Kidney (tissue), 14 donors: Measurements from ENCODE around the gene FBLN2. TPM values are rescaled to one million over a fixed set of nuclear protein-coding genes. Genes with fewer than 3 reads are reported as not detected.

ENCODE experiments used
- DNase-seq, 5 donors: peaks; one replicate each; pipeline ENCODE4 v3.0.0-alpha.2; 2013 to 2020
- FAIRE-seq: peaks from 2 replicates; lab custom pipeline; 2012; peaks lifted over from hg19 to GRCh38; lab: Jason Lieb, UNC
- H3K27ac ChIP-seq, 2 donors: one replicate each; pipeline ENCODE4 v1.7.0; 2013; ENCODE audit warnings: low read depth in 2 of 2, low read length in 2 of 2, inconsistent platforms in 1 of 2
- H3K27me3 ChIP-seq: one replicate; pipeline ENCODE4 v1.7.1; 2013; ENCODE audit warnings: low read length, inconsistent platforms; ENCODE audit not compliant: control insufficient read depth, insufficient read depth
- H3K36me3 ChIP-seq, 3 donors: one replicate each; pipeline versions ENCODE4 v1.7.0 to v1.7.1; 2013; ENCODE audit warnings: low read length in 3 of 3, control low read depth in 1 of 3, inconsistent platforms in 1 of 3; ENCODE audit not compliant: insufficient read depth in 3 of 3, control insufficient read depth in 2 of 3
- H3K4me1 ChIP-seq, 3 donors: one replicate each; pipeline versions ENCODE4 v1.7.0 to v1.7.1; 2013; ENCODE audit warnings: low read length in 3 of 3, inconsistent platforms in 1 of 3, low read depth in 1 of 3; ENCODE audit not compliant: control insufficient read depth in 2 of 3, insufficient read depth in 2 of 3
- H3K4me3 ChIP-seq, 3 donors: one replicate each; pipeline versions ENCODE4 v1.7.0 to v1.8.1; 2013; ENCODE audit warnings: low read length in 3 of 3, control low read depth in 1 of 3, inconsistent platforms in 1 of 3
- H3K9ac ChIP-seq, 3 donors: one replicate each; pipeline versions ENCODE4 v1.7.0 to v1.7.1; 2013; ENCODE audit warnings: low read length in 3 of 3, control low read depth in 1 of 3, inconsistent platforms in 1 of 3
- H3K9me3 ChIP-seq, 3 donors: one replicate each; pipeline versions ENCODE4 v1.7.0 to v1.7.1; 2013; ENCODE audit warnings: low read length in 3 of 3, control low read depth in 1 of 3, inconsistent platforms in 1 of 3; ENCODE audit not compliant: control insufficient read depth in 2 of 3, insufficient read depth in 1 of 3
- intact Hi-C: fragments of 100-400 bp; cut with DNase I; formaldehyde crosslinking; loops from one replicate; pipeline ENCODE4 v1.11.1; 2022
- polyA plus RNA-seq: library from polyadenylated mRNA; stranded (reverse); fragments of 350-450 nt; fragmentation: Illumina TruSeq; extraction: RNeasy Lipid Tissue Mini Kit (QIAGEN cat#74804); gene quantifications from one replicate; pipeline ENCODE4 v1.2.3, GENCODE V29; 2014; ENCODE audit warnings: low read depth, low replicate concordance; ENCODE audit not compliant: insufficient read depth
- total RNA-seq: library from RNA; stranded (reverse); fragmentation: NEBNext Ultra II Directional; extraction: Animal tissue kit (Norgen Biotek cat#: 25700); gene quantifications from one replicate; pipeline ENCODE4 v1.2.1, GENCODE V29; 2021
- TF ChIP-seq, protein P1 (sequence below): IDR thresholded peaks from 3 replicates; pipeline ENCODE4 v1.5.1; 2012; ENCODE audit warnings: mild to moderate bottlenecking, moderate library complexity, borderline replicate concordance; ENCODE audit not compliant: insufficient read depth; ENCODE audit errors: extremely low read depth
- donor health status: control.
- donor health status: control.
- donor health status: control.
- donor health status: control.
- donor health status: control.
- donor health status: DM: yes; HTN: yes; CAD: no.
- donor health status: Normal renal cell carcinoma (clear cell type).

Gene FBLN2
- total and polyA plus RNA-seq, 2 donors from 2014 or later = 3.2 to 43.4 TPM

DNA sequence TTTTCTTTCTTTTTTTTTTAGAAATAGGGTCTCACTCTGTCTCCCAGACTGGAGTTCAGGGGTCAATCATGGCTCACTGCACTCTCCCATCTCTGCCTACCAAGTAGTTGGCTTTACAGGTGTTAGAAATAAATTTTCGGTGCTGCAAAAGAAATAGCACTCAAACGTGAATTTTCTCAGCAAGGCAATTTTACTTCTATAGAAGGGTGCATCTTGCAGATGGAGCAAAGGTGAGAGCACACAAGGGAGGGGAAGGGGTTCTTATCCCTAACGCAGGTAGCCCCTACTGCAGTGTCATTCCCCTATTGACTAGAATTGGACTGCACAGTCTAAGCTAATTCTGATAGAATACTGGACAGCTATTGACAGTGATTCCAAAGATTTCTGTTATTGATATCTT lies 6.8 kb upstream of the FBLN2 start:
- no peak overlapping the region for H3K27ac ChIP-seq

DNA sequence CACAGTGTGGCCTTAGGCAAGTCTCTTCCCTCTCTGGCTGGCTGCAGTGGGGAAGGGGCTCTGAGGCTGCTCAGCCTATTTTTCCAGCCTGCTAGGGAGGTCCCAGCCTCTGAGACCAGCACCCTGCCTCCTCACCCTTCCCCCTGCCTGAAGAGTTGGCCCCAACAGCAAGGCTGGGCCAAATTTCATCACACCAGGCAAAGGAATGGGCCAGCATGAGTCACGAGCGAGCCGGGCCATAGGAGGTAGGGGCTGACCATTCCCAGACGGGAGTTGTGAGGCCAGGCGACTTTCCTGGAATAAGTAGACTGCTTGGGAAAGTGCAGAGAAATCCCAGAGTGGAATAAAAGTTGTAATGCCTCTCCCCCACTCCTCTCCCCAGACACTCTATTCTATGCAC lies 5.7 kb upstream of the FBLN2 start:
- intact Hi-C loops = no loop called here
- H3K4me1 ChIP-seq = no peaks in the 10 kb centered on the region
- TF ChIP-seq, protein P1, sequence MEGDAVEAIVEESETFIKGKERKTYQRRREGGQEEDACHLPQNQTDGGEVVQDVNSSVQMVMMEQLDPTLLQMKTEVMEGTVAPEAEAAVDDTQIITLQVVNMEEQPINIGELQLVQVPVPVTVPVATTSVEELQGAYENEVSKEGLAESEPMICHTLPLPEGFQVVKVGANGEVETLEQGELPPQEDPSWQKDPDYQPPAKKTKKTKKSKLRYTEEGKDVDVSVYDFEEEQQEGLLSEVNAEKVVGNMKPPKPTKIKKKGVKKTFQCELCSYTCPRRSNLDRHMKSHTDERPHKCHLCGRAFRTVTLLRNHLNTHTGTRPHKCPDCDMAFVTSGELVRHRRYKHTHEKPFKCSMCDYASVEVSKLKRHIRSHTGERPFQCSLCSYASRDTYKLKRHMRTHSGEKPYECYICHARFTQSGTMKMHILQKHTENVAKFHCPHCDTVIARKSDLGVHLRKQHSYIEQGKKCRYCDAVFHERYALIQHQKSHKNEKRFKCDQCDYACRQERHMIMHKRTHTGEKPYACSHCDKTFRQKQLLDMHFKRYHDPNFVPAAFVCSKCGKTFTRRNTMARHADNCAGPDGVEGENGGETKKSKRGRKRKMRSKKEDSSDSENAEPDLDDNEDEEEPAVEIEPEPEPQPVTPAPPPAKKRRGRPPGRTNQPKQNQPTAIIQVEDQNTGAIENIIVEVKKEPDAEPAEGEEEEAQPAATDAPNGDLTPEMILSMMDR = no peak
- H3K27ac ChIP-seq = no peak overlapping the region
- H3K9ac ChIP-seq = no peak overlapping the region
- DNase-seq = peak in 1 of 5 donors; percentile 75
- H3K4me3 ChIP-seq = no peak overlapping the region
- FAIRE-seq = no peak
- no peaks in the 10 kb centered on the region for H3K36me3 ChIP-seq
- H3K9me3 ChIP-seq = peaks cover 0 to 2% (median 0%) of the 10 kb centered on the region in 3 donors
- H3K27me3 ChIP-seq = no peaks in the 10 kb centered on the region

More for the DNA sequence above, 6.8 kb upstream of the FBLN2 start:
- intact Hi-C loops = no loop called here
- FAIRE-seq (no peak), DNase-seq (no peak)
- Histone ChIP-seq H3K4me1 (no peaks in the 10 kb centered on the region), H3K36me3 (no peaks in the 10 kb centered on the region), H3K4me3 (no peak overlapping the region), H3K9me3 (peaks cover 0 to 2% (median 0%) of the 10 kb centered on the region in 3 donors), H3K27me3 (no peaks in the 10 kb centered on the region), H3K9ac (no peak overlapping the region)
- TF ChIP-seq, protein P1 = no peak

DNA sequence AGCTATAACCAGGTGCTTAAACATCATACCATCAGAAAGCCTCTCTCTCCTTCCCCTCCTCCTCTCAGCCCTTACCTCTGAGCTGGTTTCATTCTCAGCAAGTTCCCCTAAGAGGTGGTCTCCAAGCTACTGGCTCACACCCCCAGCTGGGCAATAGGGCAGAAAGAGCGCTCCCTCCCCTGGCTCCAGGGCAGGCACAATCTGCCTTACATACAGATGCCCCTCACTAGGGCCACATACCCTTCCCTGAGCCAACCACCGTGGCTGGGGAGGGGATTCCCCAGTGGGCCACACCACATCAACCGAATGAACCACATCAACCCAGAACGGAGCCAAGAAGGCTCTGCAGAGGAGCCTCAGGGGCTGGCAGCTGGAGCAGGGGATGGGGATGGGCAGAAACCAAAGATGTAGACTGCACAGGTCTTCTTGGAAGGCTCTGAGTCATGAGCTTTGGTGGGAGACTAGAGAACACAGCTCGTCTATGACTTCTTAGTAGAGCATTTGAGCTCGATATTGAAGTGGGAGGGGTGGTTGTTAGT lies 4.6 kb upstream of the FBLN2 start:
- DNase-seq = peak in 1 of 5 donors; percentile 43
- H3K36me3 ChIP-seq = no peaks in the 10 kb centered on the region
- no peak overlapping the region for H3K9ac ChIP-seq
- intact Hi-C loops = no loop called here
- no peak for FAIRE-seq
- H3K4me1 ChIP-seq = no peaks in the 10 kb centered on the region
- TF ChIP-seq, protein P1 = no peak
- H3K27me3 ChIP-seq = no peaks in the 10 kb centered on the region
- peaks cover 0 to 2% (median 0%) of the 10 kb centered on the region in 3 donors for H3K9me3 ChIP-seq
- H3K27ac ChIP-seq = no peak overlapping the region
- H3K4me3 ChIP-seq = no peak overlapping the region
